ENCODE results near the gene WHRN. TPM values are rescaled to one million over a fixed set of nuclear protein-coding genes. Genes with fewer than 3 reads are reported as not detected.

The WHRN gene
- polyA plus RNA-seq, 1 donor (not counting 4 experiments of a cell fraction or from before 2014, with no cell fraction given) = 1.2 TPM

DNA sequence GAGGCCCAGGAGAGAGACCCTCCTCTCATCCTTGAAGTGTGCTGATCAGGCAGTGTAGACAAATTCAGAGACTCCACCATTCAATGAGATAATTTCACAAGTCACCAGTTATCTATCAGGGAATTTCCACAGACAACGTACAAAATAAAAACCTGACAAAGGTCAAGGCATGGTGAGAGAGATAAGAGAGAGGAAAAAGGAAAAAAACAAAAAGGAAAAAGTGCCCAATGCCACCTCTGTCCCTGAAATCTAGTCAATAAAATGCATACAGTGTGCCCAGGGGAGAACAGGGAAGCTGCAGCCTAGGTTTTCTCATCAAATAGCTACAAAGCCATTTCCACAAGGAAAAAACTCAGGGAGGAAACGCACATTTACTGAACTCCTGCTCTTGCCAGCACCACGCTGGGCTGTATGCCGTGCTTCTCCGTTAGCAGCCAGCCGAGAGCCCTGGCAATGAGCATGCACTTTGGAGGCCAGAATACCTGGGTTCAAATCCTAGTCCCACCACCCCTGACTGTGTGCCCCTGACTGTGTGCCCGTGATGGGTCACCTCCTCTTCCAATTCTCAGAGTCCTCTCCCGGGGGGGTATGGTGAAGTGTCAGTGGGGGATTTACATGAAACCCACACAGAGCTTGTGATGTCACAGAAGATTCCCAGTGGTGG is 11.6 kb downstream of the WHRN start:
- no peaks in the 10 kb centered on the region for H3K36me3 ChIP-seq (ENCODE audit: control insufficient read depth in 2 of 2, extremely low read depth in 1 of 2, insufficient read depth in 2 of 2, low read length in 2 of 2)
- H4K20me1 ChIP-seq (ENCODE audit: control insufficient read depth, extremely low read depth, insufficient read depth, low read length) = peaks cover 2% of the 10 kb centered on the region
- H3K9me1 ChIP-seq (ENCODE audit: control insufficient read depth, extremely low read depth, insufficient read depth, low read length) = no peaks in the 10 kb centered on the region
- no peaks in the 10 kb centered on the region for H3K4me1 ChIP-seq (ENCODE audit: control insufficient read depth, extremely low read depth, insufficient read depth, low read length)
- DNase-seq (ENCODE audit: low read depth, low spot score) (no peak), FAIRE-seq (no peak)
- H3K27ac ChIP-seq (ENCODE audit: control insufficient read depth, insufficient read depth, low read length) = no peak overlapping the region
- H2AFZ ChIP-seq (ENCODE audit: control insufficient read depth, low read length) = no peak overlapping the region
- H3K4me2 ChIP-seq (ENCODE audit: control insufficient read depth, extremely low read depth, insufficient read depth, low read depth, low read length) = no peak overlapping the region
- no peaks in the 10 kb centered on the region for H3K9me3 ChIP-seq (ENCODE audit: control insufficient read depth, low read depth, low read length)
- H3K9ac ChIP-seq (ENCODE audit: control insufficient read depth, extremely low read depth, insufficient read depth, low read length) = no peak overlapping the region
- H3K4me3 ChIP-seq (ENCODE audit: control insufficient read depth in 2 of 3, extremely low read depth in 1 of 3, insufficient read depth in 2 of 3, low read depth in 1 of 3, low read length in 3 of 3) = no peak overlapping the region
- peaks cover 7% of the 10 kb centered on the region for H3K27me3 ChIP-seq (ENCODE audit: control insufficient read depth, extremely low read depth, insufficient read depth, low read length)
- dilution Hi-C loops (cut with MboI; ENCODE audit: extremely low pct_ligation_motif_present, low sequenced_read_pairs) = no loop called here
- no peak for TF ChIP-seq EZH2 (IDR thresholded peaks at IDR 0.05; ENCODE audit: low read length)
- TF ChIP-seq, protein P1, sequence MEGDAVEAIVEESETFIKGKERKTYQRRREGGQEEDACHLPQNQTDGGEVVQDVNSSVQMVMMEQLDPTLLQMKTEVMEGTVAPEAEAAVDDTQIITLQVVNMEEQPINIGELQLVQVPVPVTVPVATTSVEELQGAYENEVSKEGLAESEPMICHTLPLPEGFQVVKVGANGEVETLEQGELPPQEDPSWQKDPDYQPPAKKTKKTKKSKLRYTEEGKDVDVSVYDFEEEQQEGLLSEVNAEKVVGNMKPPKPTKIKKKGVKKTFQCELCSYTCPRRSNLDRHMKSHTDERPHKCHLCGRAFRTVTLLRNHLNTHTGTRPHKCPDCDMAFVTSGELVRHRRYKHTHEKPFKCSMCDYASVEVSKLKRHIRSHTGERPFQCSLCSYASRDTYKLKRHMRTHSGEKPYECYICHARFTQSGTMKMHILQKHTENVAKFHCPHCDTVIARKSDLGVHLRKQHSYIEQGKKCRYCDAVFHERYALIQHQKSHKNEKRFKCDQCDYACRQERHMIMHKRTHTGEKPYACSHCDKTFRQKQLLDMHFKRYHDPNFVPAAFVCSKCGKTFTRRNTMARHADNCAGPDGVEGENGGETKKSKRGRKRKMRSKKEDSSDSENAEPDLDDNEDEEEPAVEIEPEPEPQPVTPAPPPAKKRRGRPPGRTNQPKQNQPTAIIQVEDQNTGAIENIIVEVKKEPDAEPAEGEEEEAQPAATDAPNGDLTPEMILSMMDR (optimal IDR thresholded peaks at IDR 0.05 in 1 of 3, IDR thresholded peaks at IDR 0.05 in 1 of 3, conservative IDR thresholded peaks at IDR 0.05 in 1 of 3; ENCODE audit: extremely low read depth in 1 of 3, insufficient read depth in 2 of 3, low read length in 3 of 3) = no peak
- no peaks in the 10 kb centered on the region for H3K79me2 ChIP-seq (ENCODE audit: control insufficient read depth, insufficient read depth, low read length)

- H2AFZ ChIP-seq (ENCODE audit: control insufficient read depth, low read length) = no peak overlapping the region
- peaks cover 7% of the 10 kb centered on the region for H3K27me3 ChIP-seq (ENCODE audit: control insufficient read depth, extremely low read depth, insufficient read depth, low read length)
- no peak overlapping the region for H3K9ac ChIP-seq (ENCODE audit: control insufficient read depth, extremely low read depth, insufficient read depth, low read length)
- no peaks in the 10 kb centered on the region for H3K4me1 ChIP-seq (ENCODE audit: control insufficient read depth, extremely low read depth, insufficient read depth, low read length)
- DNase-seq (ENCODE audit: low read depth, low spot score) (no peak), FAIRE-seq (no peak)
- dilution Hi-C loops (cut with MboI; ENCODE audit: extremely low pct_ligation_motif_present, low sequenced_read_pairs) = no loop called here
- H3K79me2 ChIP-seq (ENCODE audit: control insufficient read depth, insufficient read depth, low read length) = no peaks in the 10 kb centered on the region
- H3K27ac ChIP-seq (ENCODE audit: control insufficient read depth, insufficient read depth, low read length) = no peak overlapping the region
- H3K9me1 ChIP-seq (ENCODE audit: control insufficient read depth, extremely low read depth, insufficient read depth, low read length) = no peaks in the 10 kb centered on the region
- H3K4me2 ChIP-seq (ENCODE audit: control insufficient read depth, extremely low read depth, insufficient read depth, low read depth, low read length) = no peak overlapping the region
- no peaks in the 10 kb centered on the region for H3K9me3 ChIP-seq (ENCODE audit: control insufficient read depth, low read depth, low read length)
- H4K20me1 ChIP-seq (ENCODE audit: control insufficient read depth, extremely low read depth, insufficient read depth, low read length) = peaks cover 2% of the 10 kb centered on the region
- H3K4me3 ChIP-seq (ENCODE audit: control insufficient read depth in 2 of 3, extremely low read depth in 1 of 3, insufficient read depth in 2 of 3, low read depth in 1 of 3, low read length in 3 of 3) = no peak overlapping the region
- no peak for TF ChIP-seq EZH2 (IDR thresholded peaks at IDR 0.05; ENCODE audit: low read length)
- TF ChIP-seq, protein P1 (optimal IDR thresholded peaks at IDR 0.05 in 1 of 3, IDR thresholded peaks at IDR 0.05 in 1 of 3, conservative IDR thresholded peaks at IDR 0.05 in 1 of 3; ENCODE audit: extremely low read depth in 1 of 3, insufficient read depth in 2 of 3, low read length in 3 of 3) = no peak
- H3K36me3 ChIP-seq (ENCODE audit: control insufficient read depth in 2 of 2, extremely low read depth in 1 of 2, insufficient read depth in 2 of 2, low read length in 2 of 2) = no peaks in the 10 kb centered on the region
Observed at GRCh38 chr9:114492991-114493390, 12.3 kb downstream of the WHRN start.

Measured in keratinocyte (primary cell).